ENCODE measurements around the gene MARCO. TPM values are rescaled to one million over a fixed set of nuclear protein-coding genes. Genes with fewer than 3 reads are reported as not detected.
A peak's percentile ranks its signal among the peaks of the same experiment; 100 is the strongest.

The MARCO gene
- total and polyA plus RNA-seq, 10 of the 15 experiments (the other 5 are each of a cell fraction or from before 2014, with no cell fraction given) = 0.13 to 0.67 (median 0.32) TPM; not detected in 5

DNA sequence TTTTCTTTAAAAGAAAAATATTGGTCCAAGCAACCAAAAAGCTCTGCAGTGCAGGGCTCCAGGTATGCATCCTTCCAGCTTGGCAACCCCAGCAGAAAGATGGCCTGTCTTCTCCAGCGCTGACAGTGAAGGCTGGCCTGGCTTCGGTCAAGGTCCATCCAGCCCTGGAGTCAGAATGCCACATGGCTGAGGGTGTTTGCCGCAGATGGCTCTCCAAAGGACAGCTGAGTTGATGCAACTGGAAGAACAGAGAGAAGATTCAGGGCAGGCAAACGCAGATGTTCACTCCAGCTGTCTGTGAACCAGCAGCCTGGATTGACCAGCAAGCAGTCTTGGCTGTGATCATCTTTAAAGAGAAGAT is 51.4 kb downstream of the MARCO start:
- DNase-seq (ENCODE audit: low read depth, low spot score) = no peak
- FAIRE-seq = no peak

GRCh38 chr2:118994172-118994700 is 52.2 kb downstream of the MARCO start:
- ATAC-seq (no peak), FAIRE-seq (no peak), DNase-seq (ENCODE audit: low read depth, low spot score) (no peak)
- BruUV-seq (replicated peaks) = no TSS peak
- 52% methylated on average over 14 of the region's 14 CpGs for WGBS (ENCODE audit: insufficient coverage, insufficient replicate concordance, low lambda C conversion rate, missing lambda C conversion rate)
- ChIA-PET SMC1A (ENCODE audit: uncharacterized antibody, unreplicated experiment) (no interaction called here), RAD21 (ENCODE audit: unreplicated experiment) (no interaction called here), POLR2A (interaction anchor here (0.5 kb wide), 1 partner anchor 259 kb away, joined by 3 read pairs; no protein-coding TSS in a partner anchor), CTCF (no interaction called here)
- H3K27me3 ChIP-seq (replicated peaks in 1 of 2; ENCODE audit: control insufficient read depth in 2 of 2, insufficient read depth in 2 of 2, low read length in 1 of 2) = no peaks in the 10 kb centered on the region
- H3K9ac ChIP-seq (ENCODE audit: control insufficient read depth, insufficient read depth, low read length) = no peak overlapping the region
- H2AFZ ChIP-seq (ENCODE audit: control insufficient read depth, low read depth, low read length) = no peak overlapping the region
- intact Hi-C loops (cut with micrococcal nuclease; ENCODE audit: unreplicated experiment) = no loop called here
- no peak overlapping the region for H3K27ac ChIP-seq (ENCODE audit: control insufficient read depth, insufficient read depth)
- no peaks in the 10 kb centered on the region for H3K4me1 ChIP-seq (ENCODE audit: control insufficient read depth, insufficient read depth, low read length)
- H3K79me2 ChIP-seq (ENCODE audit: control insufficient read depth, insufficient read depth, low read length) = no peaks in the 10 kb centered on the region
- no peaks in the 10 kb centered on the region for H4K20me1 ChIP-seq (ENCODE audit: control insufficient read depth, insufficient read depth)
- H3K9me3 ChIP-seq (replicated peaks; ENCODE audit: control insufficient read depth, insufficient read depth, low read length) = no peaks in the 10 kb centered on the region
- H3K4me3 ChIP-seq = no peak overlapping the region
- in situ Hi-C loops (cut with MboI) = no loop called here
- no peak overlapping the region for H3K4me2 ChIP-seq (ENCODE audit: control insufficient read depth, insufficient read depth)
- no peaks in the 10 kb centered on the region for H3K36me3 ChIP-seq (ENCODE audit: control insufficient read depth in 2 of 2, insufficient read depth in 2 of 2, low read length in 1 of 2)
- TF ChIP-seq IKZF1 (conservative IDR thresholded peaks at IDR 0.05) (no peak), SMARCA5 (IDR thresholded peaks at IDR 0.05) (no peak), CBX3 (IDR thresholded peaks at IDR 0.05; ENCODE audit: borderline replicate concordance, low read depth) (no peak), HCFC1 (IDR thresholded peaks at IDR 0.05; ENCODE audit: low read length) (no peak)
- TF ChIP-seq, protein P1, sequence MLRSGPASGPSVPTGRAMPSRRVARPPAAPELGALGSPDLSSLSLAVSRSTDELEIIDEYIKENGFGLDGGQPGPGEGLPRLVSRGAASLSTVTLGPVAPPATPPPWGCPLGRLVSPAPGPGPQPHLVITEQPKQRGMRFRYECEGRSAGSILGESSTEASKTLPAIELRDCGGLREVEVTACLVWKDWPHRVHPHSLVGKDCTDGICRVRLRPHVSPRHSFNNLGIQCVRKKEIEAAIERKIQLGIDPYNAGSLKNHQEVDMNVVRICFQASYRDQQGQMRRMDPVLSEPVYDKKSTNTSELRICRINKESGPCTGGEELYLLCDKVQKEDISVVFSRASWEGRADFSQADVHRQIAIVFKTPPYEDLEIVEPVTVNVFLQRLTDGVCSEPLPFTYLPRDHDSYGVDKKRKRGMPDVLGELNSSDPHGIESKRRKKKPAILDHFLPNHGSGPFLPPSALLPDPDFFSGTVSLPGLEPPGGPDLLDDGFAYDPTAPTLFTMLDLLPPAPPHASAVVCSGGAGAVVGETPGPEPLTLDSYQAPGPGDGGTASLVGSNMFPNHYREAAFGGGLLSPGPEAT (IDR thresholded peaks at IDR 0.05; ENCODE audit: low read depth) = no peak
- TF ChIP-seq, protein P2, sequence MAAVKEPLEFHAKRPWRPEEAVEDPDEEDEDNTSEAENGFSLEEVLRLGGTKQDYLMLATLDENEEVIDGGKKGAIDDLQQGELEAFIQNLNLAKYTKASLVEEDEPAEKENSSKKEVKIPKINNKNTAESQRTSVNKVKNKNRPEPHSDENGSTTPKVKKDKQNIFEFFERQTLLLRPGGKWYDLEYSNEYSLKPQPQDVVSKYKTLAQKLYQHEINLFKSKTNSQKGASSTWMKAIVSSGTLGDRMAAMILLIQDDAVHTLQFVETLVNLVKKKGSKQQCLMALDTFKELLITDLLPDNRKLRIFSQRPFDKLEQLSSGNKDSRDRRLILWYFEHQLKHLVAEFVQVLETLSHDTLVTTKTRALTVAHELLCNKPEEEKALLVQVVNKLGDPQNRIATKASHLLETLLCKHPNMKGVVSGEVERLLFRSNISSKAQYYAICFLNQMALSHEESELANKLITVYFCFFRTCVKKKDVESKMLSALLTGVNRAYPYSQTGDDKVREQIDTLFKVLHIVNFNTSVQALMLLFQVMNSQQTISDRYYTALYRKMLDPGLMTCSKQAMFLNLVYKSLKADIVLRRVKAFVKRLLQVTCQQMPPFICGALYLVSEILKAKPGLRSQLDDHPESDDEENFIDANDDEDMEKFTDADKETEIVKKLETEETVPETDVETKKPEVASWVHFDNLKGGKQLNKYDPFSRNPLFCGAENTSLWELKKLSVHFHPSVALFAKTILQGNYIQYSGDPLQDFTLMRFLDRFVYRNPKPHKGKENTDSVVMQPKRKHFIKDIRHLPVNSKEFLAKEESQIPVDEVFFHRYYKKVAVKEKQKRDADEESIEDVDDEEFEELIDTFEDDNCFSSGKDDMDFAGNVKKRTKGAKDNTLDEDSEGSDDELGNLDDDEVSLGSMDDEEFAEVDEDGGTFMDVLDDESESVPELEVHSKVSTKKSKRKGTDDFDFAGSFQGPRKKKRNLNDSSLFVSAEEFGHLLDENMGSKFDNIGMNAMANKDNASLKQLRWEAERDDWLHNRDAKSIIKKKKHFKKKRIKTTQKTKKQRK (IDR thresholded peaks at IDR 0.05; ENCODE audit: low read depth, low read length) = no peak
- TF ChIP-seq, protein P3, sequence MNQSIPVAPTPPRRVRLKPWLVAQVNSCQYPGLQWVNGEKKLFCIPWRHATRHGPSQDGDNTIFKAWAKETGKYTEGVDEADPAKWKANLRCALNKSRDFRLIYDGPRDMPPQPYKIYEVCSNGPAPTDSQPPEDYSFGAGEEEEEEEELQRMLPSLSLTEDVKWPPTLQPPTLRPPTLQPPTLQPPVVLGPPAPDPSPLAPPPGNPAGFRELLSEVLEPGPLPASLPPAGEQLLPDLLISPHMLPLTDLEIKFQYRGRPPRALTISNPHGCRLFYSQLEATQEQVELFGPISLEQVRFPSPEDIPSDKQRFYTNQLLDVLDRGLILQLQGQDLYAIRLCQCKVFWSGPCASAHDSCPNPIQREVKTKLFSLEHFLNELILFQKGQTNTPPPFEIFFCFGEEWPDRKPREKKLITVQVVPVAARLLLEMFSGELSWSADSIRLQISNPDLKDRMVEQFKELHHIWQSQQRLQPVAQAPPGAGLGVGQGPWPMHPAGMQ (IDR thresholded peaks at IDR 0.05; ENCODE audit: borderline replicate concordance) = no peak

More for the DNA sequence above, 51.4 kb downstream of the MARCO start:
- POLR2A ChIA-PET = no interaction called here
- Histone ChIP-seq H3K27me3 (replicated peaks in 1 of 2; ENCODE audit: control insufficient read depth in 2 of 2, insufficient read depth in 2 of 2, low read length in 1 of 2) (no peaks in the 10 kb centered on the region), H3K4me2 (ENCODE audit: control insufficient read depth, insufficient read depth) (no peak overlapping the region), H3K4me1 (ENCODE audit: control insufficient read depth, insufficient read depth, low read length) (no peaks in the 10 kb centered on the region), H3K36me3 (ENCODE audit: control insufficient read depth in 2 of 2, insufficient read depth in 2 of 2, low read length in 1 of 2) (no peaks in the 10 kb centered on the region), H4K20me1 (ENCODE audit: control insufficient read depth, insufficient read depth) (no peaks in the 10 kb centered on the region), H3K79me2 (ENCODE audit: control insufficient read depth, insufficient read depth, low read length) (no peaks in the 10 kb centered on the region), H3K9me3 (replicated peaks; ENCODE audit: control insufficient read depth, insufficient read depth, low read length) (no peaks in the 10 kb centered on the region), H3K9ac (ENCODE audit: control insufficient read depth, insufficient read depth, low read length) (no peak overlapping the region), H2AFZ (ENCODE audit: control insufficient read depth, low read depth, low read length) (no peak overlapping the region), H3K27ac (ENCODE audit: control insufficient read depth, insufficient read depth) (no peak overlapping the region), H3K4me3 (no peak overlapping the region)
- BruUV-seq (replicated peaks) = no TSS peak
- SMC1A ChIA-PET (ENCODE audit: uncharacterized antibody, unreplicated experiment) = no interaction called here
- WGBS (ENCODE audit: insufficient coverage, insufficient replicate concordance, low lambda C conversion rate, missing lambda C conversion rate) = 45% methylated on average over 4 of the region's 4 CpGs
- no peak for ATAC-seq
- RAD21 ChIA-PET (ENCODE audit: unreplicated experiment) = no interaction called here
- intact Hi-C loops (cut with micrococcal nuclease; ENCODE audit: unreplicated experiment) = no loop called here
- in situ Hi-C loops (cut with MboI) = no loop called here
- CTCF ChIA-PET = no interaction called here
- TF ChIP-seq IKZF2 (IDR thresholded peaks at IDR 0.05) (no peak), DPF2 (IDR thresholded peaks at IDR 0.05) (0 out of 2 replicates have a peak, but pooled peaks have one; percentile 3), ELK1 (IDR thresholded peaks at IDR 0.05; ENCODE audit: low read depth, low read length) (no peak)
